Measurements from ENCODE around the gene LYST.
A peak's percentile ranks its signal among the peaks of the same experiment; 100 is the strongest.

The LYST gene

GRCh38 chr1:235749755-235750300 is 116.9 kb downstream of the LYST start:
- no peak for DNase-seq

- no peak for DNase-seq
Observed at GRCh38 chr1:235748747-235749146, 118.0 kb downstream of the LYST start.

- DNase-seq: no peak
Observed at GRCh38 chr1:235746245-235746644, 120.5 kb downstream of the LYST start.

GRCh38 chr1:235745503-235746136 is 121.1 kb downstream of the LYST start:
- no peak for DNase-seq

- no peak for DNase-seq
Observed at GRCh38 chr1:235742914-235743599, 123.6 kb downstream of the LYST start.

- no peak for DNase-seq
Observed at GRCh38 chr1:235741294-235741693, 125.4 kb downstream of the LYST start.

GRCh38 chr1:235739631-235740030 is 127.1 kb downstream of the LYST start:
- DNase-seq: no peak

- DNase-seq: peak in 1 of 2 experiments; percentile 71
Observed at GRCh38 chr1:235739124-235739523, 127.6 kb downstream of the LYST start.

- peak in 1 of 2 experiments; percentile 42 for DNase-seq
Observed at GRCh38 chr1:235737751-235738150, 129.0 kb downstream of the LYST start.

- DNase-seq: no peak
Observed at GRCh38 chr1:235736263-235736662, 130.4 kb downstream of the LYST start.

- DNase-seq: no peak
Observed at GRCh38 chr1:235735621-235736020, 131.1 kb downstream of the LYST start.

GRCh38 chr1:235734335-235734734 is 132.4 kb downstream of the LYST start:
- DNase-seq: no peak

- DNase-seq: no peak
Observed at GRCh38 chr1:235730007-235730406, 136.7 kb downstream of the LYST start.

- DNase-seq: no peak
Observed at GRCh38 chr1:235726557-235726956, 140.1 kb downstream of the LYST start.

- DNase-seq: no peak
Observed at GRCh38 chr1:235725434-235725833, 141.3 kb downstream of the LYST start.

- no peak for DNase-seq
Observed at GRCh38 chr1:235724730-235725129, 142.0 kb downstream of the LYST start.

GRCh38 chr1:235722858-235723257 is 143.8 kb downstream of the LYST start:
- DNase-seq: no peak

GRCh38 chr1:235721982-235722381 is 144.7 kb downstream of the LYST start:
- DNase-seq: no peak

- DNase-seq: no peak
Observed at GRCh38 chr1:235720544-235720943, 146.2 kb downstream of the LYST start.

GRCh38 chr1:235714205-235714897 is 152.4 kb downstream of the LYST start:
- peak; percentile 78 to 80 for DNase-seq

- no peak for DNase-seq
Observed at GRCh38 chr1:235712812-235713211, 153.9 kb downstream of the LYST start.

- DNase-seq: no peak
Observed at GRCh38 chr1:235710687-235711086, 156.0 kb downstream of the LYST start.

GRCh38 chr1:235709018-235709417 is 157.7 kb downstream of the LYST start:
- no peak for DNase-seq

Data from NCI-H446 (cell line).